ENCODE results near the gene KLHDC2.
"Not testable (repeated sequence)": the region's sequence is repeated elsewhere in the genome, so short reads cannot be mapped to it uniquely, and the experiment has no call there.

KLHDC2 gene

GRCh38 chr14:49727171-49727570 lies 40.8 kb upstream of the KLHDC2 start:
- no peaks in the 10 kb centered on the region for H3K27me3 ChIP-seq (ENCODE audit: control insufficient read depth, low read length)
- H3K79me2 ChIP-seq (ENCODE audit: control insufficient read depth, low read length), result no peaks in the 10 kb centered on the region
- H3K9me2 ChIP-seq (replicated peaks; ENCODE audit: control insufficient read depth, low read length), result no peaks in the 10 kb centered on the region
- no peaks in the 10 kb centered on the region for H4K20me1 ChIP-seq (ENCODE audit: control insufficient read depth, insufficient read depth, low read depth, low read length)
- no peak overlapping the region for H3K4me3 ChIP-seq (ENCODE audit: low read length)
- H3K4me1 ChIP-seq (ENCODE audit: control insufficient read depth, low read length), result no peaks in the 10 kb centered on the region
- no peaks in the 10 kb centered on the region for H3K36me3 ChIP-seq (ENCODE audit: control insufficient read depth, low read length)
- no peak overlapping the region for H3K4me2 ChIP-seq (ENCODE audit: low read length)
- TF ChIP-seq EZH2phosphoT487 (IDR thresholded peaks at IDR 0.05; ENCODE audit: borderline replicate concordance, low read length), result no peak
- TF ChIP-seq, protein P1, sequence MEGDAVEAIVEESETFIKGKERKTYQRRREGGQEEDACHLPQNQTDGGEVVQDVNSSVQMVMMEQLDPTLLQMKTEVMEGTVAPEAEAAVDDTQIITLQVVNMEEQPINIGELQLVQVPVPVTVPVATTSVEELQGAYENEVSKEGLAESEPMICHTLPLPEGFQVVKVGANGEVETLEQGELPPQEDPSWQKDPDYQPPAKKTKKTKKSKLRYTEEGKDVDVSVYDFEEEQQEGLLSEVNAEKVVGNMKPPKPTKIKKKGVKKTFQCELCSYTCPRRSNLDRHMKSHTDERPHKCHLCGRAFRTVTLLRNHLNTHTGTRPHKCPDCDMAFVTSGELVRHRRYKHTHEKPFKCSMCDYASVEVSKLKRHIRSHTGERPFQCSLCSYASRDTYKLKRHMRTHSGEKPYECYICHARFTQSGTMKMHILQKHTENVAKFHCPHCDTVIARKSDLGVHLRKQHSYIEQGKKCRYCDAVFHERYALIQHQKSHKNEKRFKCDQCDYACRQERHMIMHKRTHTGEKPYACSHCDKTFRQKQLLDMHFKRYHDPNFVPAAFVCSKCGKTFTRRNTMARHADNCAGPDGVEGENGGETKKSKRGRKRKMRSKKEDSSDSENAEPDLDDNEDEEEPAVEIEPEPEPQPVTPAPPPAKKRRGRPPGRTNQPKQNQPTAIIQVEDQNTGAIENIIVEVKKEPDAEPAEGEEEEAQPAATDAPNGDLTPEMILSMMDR (IDR thresholded peaks at IDR 0.05; ENCODE audit: low read depth, low read length, poor library complexity, severe bottlenecking), result no peak
- no peaks in the 10 kb centered on the region for H3K9me3 ChIP-seq (ENCODE audit: control insufficient read depth, insufficient read depth, low read length)
- no peaks in the 10 kb centered on the region for H3F3A ChIP-seq (ENCODE audit: control insufficient read depth, insufficient read depth)
- H3K27ac ChIP-seq (ENCODE audit: low read depth, low read length), result no peak overlapping the region

DNA sequence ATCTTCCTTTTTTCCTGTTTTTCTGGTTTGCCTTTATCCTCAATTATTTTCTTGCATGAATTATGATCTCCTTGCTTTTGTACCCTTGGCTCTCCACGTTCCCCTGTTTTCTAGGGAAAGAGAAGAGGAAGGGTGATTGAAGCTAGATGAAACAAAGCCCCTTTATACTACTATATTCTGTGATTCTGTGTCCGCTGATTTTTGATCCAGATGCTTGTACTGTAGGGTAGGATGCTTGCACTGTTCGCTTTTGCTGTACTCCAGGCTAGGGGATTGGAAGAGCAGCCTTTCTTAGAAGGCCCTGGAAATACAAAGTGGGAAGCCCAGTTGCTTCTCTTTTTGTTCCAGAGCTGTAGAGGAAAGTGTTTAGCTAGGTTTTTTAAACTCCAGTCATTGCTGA lies 35.1 kb upstream of the KLHDC2 start:
- no peaks in the 10 kb centered on the region for H3K79me2 ChIP-seq (ENCODE audit: control insufficient read depth, low read length)
- no peak overlapping the region for H3K4me2 ChIP-seq (ENCODE audit: low read length)
- H3K4me1 ChIP-seq (ENCODE audit: control insufficient read depth, low read length), result no peaks in the 10 kb centered on the region
- no peaks in the 10 kb centered on the region for H3K9me3 ChIP-seq (ENCODE audit: control insufficient read depth, insufficient read depth, low read length)
- no peaks in the 10 kb centered on the region for H4K20me1 ChIP-seq (ENCODE audit: control insufficient read depth, insufficient read depth, low read depth, low read length)
- TF ChIP-seq, protein P1 (IDR thresholded peaks at IDR 0.05; ENCODE audit: low read depth, low read length, poor library complexity, severe bottlenecking), result no peak
- no peak for TF ChIP-seq EZH2phosphoT487 (IDR thresholded peaks at IDR 0.05; ENCODE audit: borderline replicate concordance, low read length)
- no peak overlapping the region for H3K4me3 ChIP-seq (ENCODE audit: low read length)
- no peaks in the 10 kb centered on the region for H3K9me2 ChIP-seq (replicated peaks; ENCODE audit: control insufficient read depth, low read length)
- no peaks in the 10 kb centered on the region for H3K36me3 ChIP-seq (ENCODE audit: control insufficient read depth, low read length)
- H3K27me3 ChIP-seq (ENCODE audit: control insufficient read depth, low read length), result no peaks in the 10 kb centered on the region
- no peaks in the 10 kb centered on the region for H3F3A ChIP-seq (ENCODE audit: control insufficient read depth, insufficient read depth)
- no peak overlapping the region for H3K27ac ChIP-seq (ENCODE audit: low read depth, low read length)

DNA sequence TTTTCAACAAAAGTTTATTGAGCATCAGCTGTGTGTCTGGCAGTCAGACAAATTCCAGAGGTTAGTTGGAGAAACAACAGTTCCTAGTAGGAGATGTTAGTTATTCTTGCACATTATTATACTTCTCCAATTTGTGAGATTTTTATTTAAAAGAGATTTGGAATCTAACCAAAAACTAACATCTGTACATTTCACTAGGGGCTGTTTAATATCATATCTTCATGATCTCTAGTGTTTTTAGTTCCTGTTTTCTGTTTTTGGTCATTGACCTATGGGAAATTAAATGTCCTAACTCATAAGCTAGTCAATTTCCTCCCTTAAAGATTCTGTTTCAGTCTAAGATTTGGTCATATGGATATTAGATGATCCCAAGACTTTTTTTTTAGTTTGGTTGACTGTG lies 34.1 kb upstream of the KLHDC2 start:
- Histone ChIP-seq H4K20me1 (ENCODE audit: control insufficient read depth, insufficient read depth, low read depth, low read length) (no peaks in the 10 kb centered on the region), H3F3A (ENCODE audit: control insufficient read depth, insufficient read depth) (no peaks in the 10 kb centered on the region), H3K79me2 (ENCODE audit: control insufficient read depth, low read length) (no peaks in the 10 kb centered on the region), H3K9me3 (ENCODE audit: control insufficient read depth, insufficient read depth, low read length) (no peaks in the 10 kb centered on the region), H3K27me3 (ENCODE audit: control insufficient read depth, low read length) (no peaks in the 10 kb centered on the region), H3K36me3 (ENCODE audit: control insufficient read depth, low read length) (no peaks in the 10 kb centered on the region), H3K4me2 (ENCODE audit: low read length) (no peak overlapping the region), H3K4me1 (ENCODE audit: control insufficient read depth, low read length) (no peaks in the 10 kb centered on the region), H3K9me2 (replicated peaks; ENCODE audit: control insufficient read depth, low read length) (no peaks in the 10 kb centered on the region), H3K4me3 (ENCODE audit: low read length) (no peak overlapping the region), H3K27ac (ENCODE audit: low read depth, low read length) (no peak overlapping the region)
- TF ChIP-seq, protein P1 (IDR thresholded peaks at IDR 0.05; ENCODE audit: low read depth, low read length, poor library complexity, severe bottlenecking), result no peak
- no peak for TF ChIP-seq EZH2phosphoT487 (IDR thresholded peaks at IDR 0.05; ENCODE audit: borderline replicate concordance, low read length)

DNA sequence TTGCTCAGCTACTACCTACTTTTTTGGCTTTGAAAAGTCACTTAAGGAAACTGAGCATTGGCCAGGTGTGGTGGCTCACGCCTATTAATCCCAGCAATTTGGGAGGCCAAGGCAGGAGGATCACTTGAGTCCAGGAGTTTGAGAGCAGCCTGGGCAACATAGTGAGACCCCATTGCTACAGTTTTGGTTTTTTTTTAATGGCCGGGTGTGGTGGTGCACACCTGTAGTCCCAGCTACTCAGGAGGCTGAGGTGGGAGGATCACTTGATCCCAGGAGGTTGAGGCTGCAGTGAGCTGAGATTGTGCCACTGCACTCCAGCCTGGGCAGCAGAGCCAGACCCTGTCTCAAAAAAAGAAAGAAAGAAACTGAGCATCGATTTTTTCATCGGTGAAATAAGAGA lies 32.3 kb upstream of the KLHDC2 start:
- H3K9me2 ChIP-seq (replicated peaks; ENCODE audit: control insufficient read depth, low read length); H3K4me1 ChIP-seq (ENCODE audit: control insufficient read depth, low read length); H3K27ac ChIP-seq (ENCODE audit: low read depth, low read length); H3K4me3 ChIP-seq (ENCODE audit: low read length); H3F3A ChIP-seq (ENCODE audit: control insufficient read depth, insufficient read depth); H3K4me2 ChIP-seq (ENCODE audit: low read length); H3K36me3 ChIP-seq (ENCODE audit: control insufficient read depth, low read length); H3K27me3 ChIP-seq (ENCODE audit: control insufficient read depth, low read length); H3K79me2 ChIP-seq (ENCODE audit: control insufficient read depth, low read length); H3K9me3 ChIP-seq (ENCODE audit: control insufficient read depth, insufficient read depth, low read length); H4K20me1 ChIP-seq (ENCODE audit: control insufficient read depth, insufficient read depth, low read depth, low read length): not testable (repeated sequence)

Measured in DOHH2 (cell line).